ENCODE data around the gene MTX1. TPM values are rescaled to one million over a fixed set of nuclear protein-coding genes. Genes with fewer than 3 reads are reported as not detected.
"Not testable (repeated sequence)": the region's sequence is repeated elsewhere in the genome, so short reads cannot be mapped to it uniquely, and the experiment has no call there.

The MTX1 gene
- total RNA-seq, 1 donor from 2014 or later, result 23.9 TPM

- Histone ChIP-seq H3K36me3 (peaks cover 7 to 24% of the 10 kb centered on the region in 2 donors), H3K27ac (no peak overlapping the region), H3K4me1 (peaks cover 3 to 4% of the 10 kb centered on the region in 2 donors), H3K9me3 (no peaks in the 10 kb centered on the region), H3K27me3 (no peaks in the 10 kb centered on the region), H3K4me3 (no peak overlapping the region)
- intact Hi-C loops (cut with DNase I), result no loop called here
- no peak for DNase-seq (ENCODE audit: low spot score in 2 of 2)
- TF ChIP-seq CTCF (IDR thresholded peaks at IDR 0.05), result no peak
Observed at GRCh38 chr1:155166471-155167165, 41.9 kb upstream of the MTX1 start.

GRCh38 chr1:155167166-155168104, 41.1 kb upstream of the MTX1 start:
- H3K4me3 ChIP-seq, result peak overlapping the region in 1 of 2 donors; percentile 12
- H3K36me3 ChIP-seq, result peaks cover 7 to 24% of the 10 kb centered on the region in 2 donors

GRCh38 chr1:155168105-155168445, 40.4 kb upstream of the MTX1 start:
- intact Hi-C loops (cut with DNase I), result loop anchor here (1.0 kb wide), 1 partner anchor 77 kb away; no protein-coding TSS in a partner anchor
- H3K4me3 ChIP-seq, result peak overlapping the region in 1 of 2 donors; percentile 12
- H3K27me3 ChIP-seq; H3K9me3 ChIP-seq; H3K27ac ChIP-seq; H3K4me1 ChIP-seq; DNase-seq (ENCODE audit: low spot score in 2 of 2): not testable (repeated sequence)
- H3K36me3 ChIP-seq, result peaks cover 7 to 24% of the 10 kb centered on the region in 2 donors

More at GRCh38 chr1:155167166-155168104, 41.1 kb upstream of the MTX1 start:
- no peak overlapping the region for H3K27ac ChIP-seq
- peak in 1 of 2 donors; percentile 90 for DNase-seq (ENCODE audit: low spot score in 2 of 2)
- no peaks in the 10 kb centered on the region for H3K9me3 ChIP-seq
- TF ChIP-seq CTCF (IDR thresholded peaks at IDR 0.05), result peak; percentile 86 to 89 (median 86)
- H3K4me1 ChIP-seq, result peaks cover 3 to 8% of the 10 kb centered on the region in 2 donors
- H3K27me3 ChIP-seq, result no peaks in the 10 kb centered on the region
- intact Hi-C loops (cut with DNase I), result loop anchor here (1.0 kb wide), 1 partner anchor 76 kb away; no protein-coding TSS in a partner anchor

GRCh38 chr1:155168456-155169210, 39.9 kb upstream of the MTX1 start:
- Histone ChIP-seq H3K9me3 (no peaks in the 10 kb centered on the region), H3K4me1 (peaks cover 7 to 11% of the 10 kb centered on the region in 2 donors), H3K27me3 (no peaks in the 10 kb centered on the region), H3K36me3 (peaks cover 7 to 24% of the 10 kb centered on the region in 2 donors), H3K27ac (no peak overlapping the region), H3K4me3 (no peak overlapping the region)
- no peak for DNase-seq (ENCODE audit: low spot score in 2 of 2)
- intact Hi-C loops (cut with DNase I), result loop anchor here (1.0 kb wide), 1 partner anchor 77 kb away; no protein-coding TSS in a partner anchor
- TF ChIP-seq CTCF (IDR thresholded peaks at IDR 0.05), result no peak

- no peak for TF ChIP-seq CTCF (IDR thresholded peaks at IDR 0.05)
- intact Hi-C loops (cut with DNase I), result no loop called here
- no peak overlapping the region for H3K27ac ChIP-seq
Observed at GRCh38 chr1:155169541-155169940, 39.0 kb upstream of the MTX1 start.

More at GRCh38 chr1:155169541-155169940, 39.0 kb upstream of the MTX1 start:
- peaks cover 14 to 16% of the 10 kb centered on the region in 2 donors for H3K4me1 ChIP-seq
- H3K36me3 ChIP-seq, result peaks cover 7 to 24% of the 10 kb centered on the region in 2 donors
- H3K4me3 ChIP-seq, result no peak overlapping the region
- no peaks in the 10 kb centered on the region for H3K9me3 ChIP-seq
- DNase-seq (ENCODE audit: low spot score in 2 of 2), result no peak
- H3K27me3 ChIP-seq, result no peaks in the 10 kb centered on the region

Measured in ascending aorta (tissue), 2 donors.